PC-9 (cell line): Measurements from ENCODE around the gene CLDN16. TPM values are rescaled to one million over a fixed set of nuclear protein-coding genes. Genes with fewer than 3 reads are reported as not detected.

Experiments used
- BruUV-seq: library from RNA; stranded (reverse); fragments of 400-500 nt; replicated peaks from 2 replicates; lab custom pipeline; 2021; lab: Mats Ljungman, UMichigan
- CTCF ChIA-PET: fragments of 300-600 bp; sonication (Branson Sonifier 250); formaldehyde crosslinking; loops from one replicate; lab custom pipeline; 2022; ENCODE audit warnings: antibody characterized with exemption; lab: Charles Lee
- POLR2A ChIA-PET: fragments of 300-600 bp; sonication (Branson Sonifier 250); formaldehyde crosslinking; loops from one replicate; lab custom pipeline; 2022; ENCODE audit warnings: antibody characterized with exemption; ENCODE audit not compliant: unreplicated experiment; lab: Charles Lee
- DNase-seq, 2 experiments: peaks; one replicate each; pipeline versions ENCODE4 v3.0.0 to v3.0.0-alpha.2; 2015 to 2022; ENCODE audit warnings: mixed read lengths in 1 of 2
- H2AFZ ChIP-seq: fragments of 200-600 bp; sonication (generic); 2 replicates; pipeline ENCODE4 v1.8.1; 2017; ENCODE audit warnings: antibody characterized with exemption
- H3F3A ChIP-seq: fragments of 200-600 bp; sonication (generic); 2 replicates; pipeline ENCODE4 v1.8.1; 2017; ENCODE audit warnings: antibody characterized with exemption, mild to moderate bottlenecking, low read depth; ENCODE audit not compliant: insufficient read depth
- H3K27ac ChIP-seq: fragments of 200-600 bp; sonication (generic); 2 replicates; pipeline ENCODE4 v1.6.1; 2016; ENCODE audit warnings: mixed run types
- H3K27me3 ChIP-seq: fragments of 200-600 bp; sonication (generic); 2 replicates; pipeline ENCODE4 v1.6.1; 2016; ENCODE audit warnings: low read depth, mixed run types; ENCODE audit not compliant: insufficient read depth
- H3K36me3 ChIP-seq: fragments of 200-600 bp; sonication (generic); 2 replicates; pipeline ENCODE4 v1.6.1; 2016; ENCODE audit warnings: low read depth, mixed run types
- H3K4me1 ChIP-seq: fragments of 200-600 bp; sonication (generic); replicated peaks from 2 replicates; pipeline ENCODE4 v1.6.1; 2016; ENCODE audit warnings: mixed run types; ENCODE audit not compliant: insufficient read depth
- H3K4me2 ChIP-seq: fragments of 200-600 bp; sonication (generic); 2 replicates; pipeline ENCODE4 v1.6.1; 2017; ENCODE audit warnings: mixed run types
- H3K4me3 ChIP-seq: fragments of 200-600 bp; sonication (generic); 2 replicates; pipeline ENCODE4 v1.6.1; 2016; ENCODE audit warnings: mixed run types
- H3K79me2 ChIP-seq: fragments of 200-600 bp; sonication (generic); 2 replicates; pipeline ENCODE4 v1.6.1; 2017; ENCODE audit warnings: low read depth, mixed run types
- H3K9me2 ChIP-seq: fragments of 200-600 bp; sonication (generic); 2 replicates; pipeline ENCODE4 v1.8.1; 2017; ENCODE audit warnings: mild to moderate bottlenecking; ENCODE audit not compliant: insufficient read depth
- H3K9me3 ChIP-seq: fragments of 200-600 bp; sonication (generic); 2 replicates; pipeline ENCODE4 v1.8.1; 2016; ENCODE audit warnings: low read depth; ENCODE audit not compliant: insufficient read depth
- H4K20me1 ChIP-seq: fragments of 200-600 bp; sonication (generic); 2 replicates; pipeline ENCODE4 v1.8.1; 2017; ENCODE audit not compliant: insufficient read depth
- CTCF ChIP-seq: fragments of 200-600 bp; sonication (generic); conservative IDR thresholded peaks from 2 replicates; pipeline ENCODE4 v1.6.1; 2017; ENCODE audit warnings: mixed run types, antibody characterized with exemption, mild to moderate bottlenecking, moderate library complexity
- EZH2 ChIP-seq: fragments of 200-600 bp; sonication (generic); IDR thresholded peaks from 2 replicates; pipeline ENCODE4 v1.8.0; 2017; ENCODE audit warnings: antibody characterized with exemption, low read depth
- intact Hi-C: fragments of 100-400 bp; cut with micrococcal nuclease; formaldehyde crosslinking; loops from one replicate; pipeline ENCODE4 v1.10.0; 2022; ENCODE audit not compliant: unreplicated experiment
- total RNA-seq: library from RNA; stranded (reverse); gene quantifications from 2 replicates; pipeline ENCODE4 v1.2.3, GENCODE V29; 2021

The CLDN16 gene
- total RNA-seq, 1 experiment from 2014 or later: 0.46 TPM

- Histone ChIP-seq H3K9me3 (no peaks in the 10 kb centered on the region), H3K79me2 (no peaks in the 10 kb centered on the region), H3K27ac (0 out of 2 replicates have a peak overlapping the region, but pooled peaks have one; percentile 6), H2AFZ (no peak overlapping the region), H3K9me2 (no peaks in the 10 kb centered on the region), H3K4me3 (no peak overlapping the region), H3K4me1 (no peaks in the 10 kb centered on the region), H3K36me3 (no peaks in the 10 kb centered on the region), H3K27me3 (no peaks in the 10 kb centered on the region), H4K20me1 (no peaks in the 10 kb centered on the region), H3K4me2 (no peak overlapping the region), H3F3A (peaks cover 11% of the 10 kb centered on the region)
- intact Hi-C loops: loop anchor here (1.0 to 2.0 kb wide), 8 partner anchors 19 to 463 kb away; partner anchors contain the start of gene CLDN1
- POLR2A ChIA-PET: interaction anchor here (0.5 to 0.7 kb wide), 2 partner anchors 103 to 122 kb away, joined by 3 to 12 read pairs; no protein-coding TSS in a partner anchor
- no TSS peak for BruUV-seq
- TF ChIP-seq EZH2 (no peak), CTCF (no peak)
- CTCF ChIA-PET: interaction anchor here (0.6 to 2.0 kb wide), 13 partner anchors 19 to 1222 kb away, joined by 3 to 10 read pairs (median 4); partner anchors contain the start of genes CLDN1 and P3H2
- no peak for DNase-seq
Measured at GRCh38 chr3:190424108-190424477, 36.1 kb downstream of the CLDN16 start.

GRCh38 chr3:190424478-190425439, 36.8 kb downstream of the CLDN16 start:
- intact Hi-C loops: loop anchor here (1.0 to 2.0 kb wide), 8 partner anchors 18 to 464 kb away; partner anchors contain the start of gene CLDN1
- H3K4me2 ChIP-seq: no peak overlapping the region
- CTCF ChIA-PET: interaction anchor here (0.6 to 2.0 kb wide), 16 partner anchors 20 to 1363 kb away, joined by 3 to 10 read pairs (median 4); partner anchors contain the start of genes CLDN1 and P3H2
- no peak overlapping the region for H2AFZ ChIP-seq
- peak; percentile 70 to 73 for DNase-seq
- H4K20me1 ChIP-seq: no peaks in the 10 kb centered on the region
- no peak overlapping the region for H3K4me3 ChIP-seq
- no peaks in the 10 kb centered on the region for H3K9me2 ChIP-seq
- no peaks in the 10 kb centered on the region for H3K79me2 ChIP-seq
- no peaks in the 10 kb centered on the region for H3K36me3 ChIP-seq
- peaks cover 11% of the 10 kb centered on the region for H3F3A ChIP-seq
- TF ChIP-seq EZH2 (no peak), CTCF (peak; percentile 95)
- no peaks in the 10 kb centered on the region for H3K9me3 ChIP-seq
- no peaks in the 10 kb centered on the region for H3K27me3 ChIP-seq
- no TSS peak for BruUV-seq
- POLR2A ChIA-PET: interaction anchor here (0.5 to 0.7 kb wide), 3 partner anchors 36 to 123 kb away, joined by 3 to 12 read pairs (median 5); no protein-coding TSS in a partner anchor
- no peaks in the 10 kb centered on the region for H3K4me1 ChIP-seq
- H3K27ac ChIP-seq: no peak overlapping the region

GRCh38 chr3:190425833-190426232, 37.9 kb downstream of the CLDN16 start:
- no peaks in the 10 kb centered on the region for H4K20me1 ChIP-seq
- H3K79me2 ChIP-seq: no peaks in the 10 kb centered on the region
- ChIA-PET CTCF (interaction anchor here (0.6 kb wide), 2 partner anchors 388 to 1362 kb away, joined by 3 to 5 read pairs; no protein-coding TSS in a partner anchor), POLR2A (interaction anchor here (0.6 kb wide), 1 partner anchor 37 kb away, joined by 5 read pairs; no protein-coding TSS in a partner anchor)
- no peak overlapping the region for H3K4me3 ChIP-seq
- H3K27me3 ChIP-seq: no peaks in the 10 kb centered on the region
- no TSS peak for BruUV-seq
- TF ChIP-seq EZH2 (no peak), CTCF (no peak)
- H3K4me2 ChIP-seq: no peak overlapping the region
- H3F3A ChIP-seq: peaks cover 11% of the 10 kb centered on the region
- no peaks in the 10 kb centered on the region for H3K36me3 ChIP-seq
- H3K9me2 ChIP-seq: no peaks in the 10 kb centered on the region
- no peaks in the 10 kb centered on the region for H3K9me3 ChIP-seq
- H3K4me1 ChIP-seq: no peaks in the 10 kb centered on the region
- intact Hi-C loops: loop anchor here (2.0 kb wide), 4 partner anchors 17 to 465 kb away; no protein-coding TSS in a partner anchor
- no peak overlapping the region for H3K27ac ChIP-seq
- no peak overlapping the region for H2AFZ ChIP-seq
- DNase-seq: no peak
